Prostate gland (tissue), 2 donors: ENCODE data around the gene PLCH1. TPM values are rescaled to one million over a fixed set of nuclear protein-coding genes. Genes with fewer than 3 reads are reported as not detected.

Experiments used
- DNase-seq: peaks from one replicate; pipeline ENCODE4 v3.0.0-alpha.2; 2019; ENCODE audit warnings: low spot score
- H3K27ac ChIP-seq, 2 donors: fragments of 200-600 bp; sonication (generic); 2 replicates each; pipeline ENCODE4 v1.5.1; 2017 to 2019
- H3K27me3 ChIP-seq: fragments of 200-600 bp; sonication (generic); replicated peaks from 2 replicates; pipeline ENCODE4 v1.5.1; 2019; ENCODE audit not compliant: insufficient read depth
- H3K36me3 ChIP-seq, 2 donors: fragments of 200-600 bp; sonication (generic); 1 replicate in 1 of 2; 2 replicates in 1 of 2; pipeline versions ENCODE4 v1.5.1 to v1.8.1; 2017 to 2019
- H3K4me1 ChIP-seq: fragments of 200-600 bp; sonication (generic); replicated peaks from 2 replicates; pipeline ENCODE4 v1.5.1; 2019
- H3K4me3 ChIP-seq, 2 donors: fragments of 200-600 bp; sonication (generic); 2 replicates each; pipeline ENCODE4 v1.5.1; 2017 to 2019
- H3K9me3 ChIP-seq: fragments of 200-600 bp; sonication (generic); 2 replicates; pipeline ENCODE4 v1.5.1; 2017
- CTCF ChIP-seq, 4 experiments: fragments of 200-600 bp in 2 of 4; fragments of 450-650 bp in 2 of 4; sonication (generic) in 2 of 4; IDR thresholded peaks; 1 replicate in 3 of 4; 2 replicates in 1 of 4; pipeline ENCODE4 v1.5.1; 2016 to 2019; ENCODE audit warnings: antibody characterized with exemption in 4 of 4, mild to moderate bottlenecking in 2 of 4, moderate library complexity in 2 of 4
- POLR2A ChIP-seq: fragments of 450-650 bp; IDR thresholded peaks from one replicate; pipeline ENCODE4 v1.6.1; 2016; ENCODE audit warnings: antibody characterized with exemption, mild to moderate bottlenecking
- POLR2AphosphoS5 ChIP-seq: sonication (generic); formaldehyde crosslinking; IDR thresholded peaks from one replicate; pipeline ENCODE4 v1.6.1; 2017; ENCODE audit warnings: antibody characterized with exemption
- WGBS: methylation state at CpG from one replicate; pipeline ENCODE4 v1.1.5; 2018; 5-methylcytosine and 5-hydroxymethylcytosine counted together
- intact Hi-C: fragments of 100-400 bp; cut with DNase I; formaldehyde crosslinking; loops from one replicate; pipeline ENCODE4 v1.14.2; 2022
- total RNA-seq, 2 donors: library from RNA; depleted of rRNA; stranded (reverse); fragments of >200 nt; gene quantifications; one replicate each; pipeline ENCODE4 v1.1.0, GENCODE V29; 2016

Gene PLCH1
- total RNA-seq, 2 donors from 2014 or later = 0.64 to 12.2 TPM

GRCh38 chr3:155572085-155572484 lies 172.8 kb downstream of the PLCH1 start:
- no peak for DNase-seq
- TF ChIP-seq POLR2A = no peak
- no peak for TF ChIP-seq CTCF (IDR thresholded peaks at IDR 0.05)
- no peak for TF ChIP-seq POLR2AphosphoS5
- Histone ChIP-seq H3K36me3 (no peaks in the 10 kb centered on the region), H3K27me3 (no peaks in the 10 kb centered on the region), H3K4me1 (no peaks in the 10 kb centered on the region), H3K4me3 (no peak overlapping the region), H3K27ac (no peak overlapping the region), H3K9me3 (no peaks in the 10 kb centered on the region)
- intact Hi-C loops = no loop called here
- 9% methylated on average over 1 of the region's 1 CpG for WGBS

GRCh38 chr3:155568295-155568694 lies 176.6 kb downstream of the PLCH1 start:
- Histone ChIP-seq H3K4me1 (no peaks in the 10 kb centered on the region), H3K9me3 (no peaks in the 10 kb centered on the region), H3K36me3 (no peaks in the 10 kb centered on the region), H3K4me3 (no peak overlapping the region), H3K27me3 (no peaks in the 10 kb centered on the region), H3K27ac (no peak overlapping the region)
- 85% methylated on average over 3 of the region's 3 CpGs for WGBS
- TF ChIP-seq CTCF (IDR thresholded peaks at IDR 0.05) (no peak), POLR2A (no peak), POLR2AphosphoS5 (no peak)
- intact Hi-C loops = no loop called here
- no peak for DNase-seq

- no peaks in the 10 kb centered on the region for H3K4me1 ChIP-seq
- no peak for DNase-seq
- WGBS = 43% methylated on average over 1 of the region's 1 CpG
Measured at GRCh38 chr3:155560594-155560993, 184.3 kb downstream of the PLCH1 start.

GRCh38 chr3:155560135-155560534 lies 184.7 kb downstream of the PLCH1 start:
- intact Hi-C loops = no loop called here
- Histone ChIP-seq H3K9me3 (no peaks in the 10 kb centered on the region), H3K4me1 (no peaks in the 10 kb centered on the region), H3K36me3 (no peaks in the 10 kb centered on the region), H3K27ac (no peak overlapping the region), H3K4me3 (no peak overlapping the region), H3K27me3 (no peaks in the 10 kb centered on the region)
- DNase-seq = no peak
- WGBS = 49% methylated on average over 1 of the region's 1 CpG
- TF ChIP-seq POLR2A (no peak), CTCF (IDR thresholded peaks at IDR 0.05) (no peak), POLR2AphosphoS5 (no peak)

More at GRCh38 chr3:155560594-155560993, 184.3 kb downstream of the PLCH1 start:
- H3K36me3 ChIP-seq = no peaks in the 10 kb centered on the region
- intact Hi-C loops = no loop called here
- TF ChIP-seq POLR2A (no peak), CTCF (IDR thresholded peaks at IDR 0.05) (no peak), POLR2AphosphoS5 (no peak)
- H3K27me3 ChIP-seq = no peaks in the 10 kb centered on the region
- H3K27ac ChIP-seq = no peak overlapping the region
- H3K4me3 ChIP-seq = no peak overlapping the region
- no peaks in the 10 kb centered on the region for H3K9me3 ChIP-seq

GRCh38 chr3:155556531-155556930 lies 188.3 kb downstream of the PLCH1 start:
- Histone ChIP-seq H3K4me3 (no peak overlapping the region), H3K4me1 (no peaks in the 10 kb centered on the region), H3K27ac (no peak overlapping the region), H3K36me3 (no peaks in the 10 kb centered on the region), H3K9me3 (no peaks in the 10 kb centered on the region), H3K27me3 (no peaks in the 10 kb centered on the region)
- intact Hi-C loops = no loop called here
- no peak for DNase-seq
- WGBS = 93% methylated on average over 4 of the region's 4 CpGs
- TF ChIP-seq POLR2AphosphoS5 (no peak), POLR2A (no peak), CTCF (IDR thresholded peaks at IDR 0.05) (no peak)
